Stimulated activated CD4-positive, alpha-beta T cell treated with anti-CD3 and anti-CD28 coated beads, Interleukin-1b, Interleukin-23, amount 100 ng/mL, for 48 hours (primary cell): ENCODE measurements around the gene PRCD.

Source experiments
- DNase-seq: peaks from one replicate; pipeline ENCODE4 v3.0.0-alpha.2; 2020

Gene PRCD

DNA sequence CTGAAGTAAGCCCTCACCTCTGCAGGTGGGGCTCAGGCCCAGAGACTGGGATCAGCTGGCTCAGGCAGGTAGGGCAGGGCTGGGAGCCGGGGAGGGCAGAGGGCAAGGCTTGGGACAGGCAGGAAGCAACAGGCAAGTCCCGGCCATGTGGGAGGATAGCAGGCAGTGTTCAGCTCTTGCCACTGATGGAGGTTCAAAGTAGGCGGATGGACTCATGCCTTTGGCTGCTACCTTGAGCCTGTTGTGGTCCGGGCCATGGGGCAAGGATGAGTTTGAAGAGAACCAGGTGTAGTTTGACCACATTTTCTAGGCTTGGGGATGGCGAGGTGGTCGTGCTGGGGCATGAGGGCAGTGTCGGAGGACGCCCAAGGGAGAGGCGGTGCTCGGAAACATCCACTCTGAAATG is 2.7 kb downstream of the PRCD start:
- DNase-seq, result no peak

DNA sequence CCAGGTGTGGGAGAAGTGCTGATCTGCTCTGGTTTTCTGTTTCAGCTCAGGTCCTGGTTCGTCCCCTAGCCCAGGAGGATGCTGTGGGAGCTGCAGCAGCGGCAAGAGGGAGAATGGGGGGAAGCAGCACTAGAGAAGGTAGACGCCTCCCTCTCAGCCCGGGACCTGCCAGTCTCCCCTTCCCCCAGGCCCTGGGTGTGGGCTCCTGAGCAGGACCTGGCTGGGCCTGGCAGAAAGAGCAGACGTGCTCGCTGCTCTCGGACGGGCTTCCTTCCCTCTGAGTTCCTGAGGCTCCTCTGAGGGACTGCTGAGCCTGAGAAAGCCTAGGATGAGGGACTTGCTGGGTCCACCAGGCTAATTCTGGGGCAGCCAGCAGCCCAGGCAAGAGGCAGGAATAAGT is 3.1 kb downstream of the PRCD start:
- DNase-seq, result no peak

- no peak for DNase-seq
Observed at GRCh38 chr17:76543482-76543825, 3.6 kb downstream of the PRCD start.

GRCh38 chr17:76543826-76544545 is 4.1 kb downstream of the PRCD start:
- DNase-seq, result no peak

GRCh38 chr17:76544546-76545365 is 4.9 kb downstream of the PRCD start:
- DNase-seq, result no peak

- no peak for DNase-seq
Observed at GRCh38 chr17:76545918-76546555, 6.2 kb downstream of the PRCD start.

GRCh38 chr17:76546556-76547182 is 6.8 kb downstream of the PRCD start:
- DNase-seq, result no peak

- peak; percentile 44 for DNase-seq
Observed at GRCh38 chr17:76547183-76547641, 7.4 kb downstream of the PRCD start.

- no peak for DNase-seq
Observed at GRCh38 chr17:76547642-76548202, 7.9 kb downstream of the PRCD start.

- DNase-seq, result no peak
Observed at GRCh38 chr17:76548378-76549214, 8.8 kb downstream of the PRCD start.

DNA sequence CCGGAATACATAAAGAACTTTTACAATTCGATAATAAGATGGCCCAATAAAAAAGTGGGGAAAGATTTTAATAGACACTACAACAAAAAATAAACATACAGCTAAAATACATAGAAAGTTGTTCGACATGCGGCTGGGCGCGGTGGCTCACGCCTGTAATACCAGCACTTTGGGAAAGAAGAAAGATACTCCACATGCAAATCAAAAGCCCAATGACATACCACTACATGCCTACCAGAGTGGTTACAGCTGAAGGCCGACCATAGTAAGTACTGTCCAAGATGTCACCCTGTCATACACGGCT is 9.3 kb downstream of the PRCD start:
- no peak for DNase-seq

GRCh38 chr17:76549539-76549938 is 9.7 kb downstream of the PRCD start:
- DNase-seq, result no peak

- DNase-seq, result no peak
Observed at GRCh38 chr17:76550712-76551615, 11.1 kb downstream of the PRCD start.

DNA sequence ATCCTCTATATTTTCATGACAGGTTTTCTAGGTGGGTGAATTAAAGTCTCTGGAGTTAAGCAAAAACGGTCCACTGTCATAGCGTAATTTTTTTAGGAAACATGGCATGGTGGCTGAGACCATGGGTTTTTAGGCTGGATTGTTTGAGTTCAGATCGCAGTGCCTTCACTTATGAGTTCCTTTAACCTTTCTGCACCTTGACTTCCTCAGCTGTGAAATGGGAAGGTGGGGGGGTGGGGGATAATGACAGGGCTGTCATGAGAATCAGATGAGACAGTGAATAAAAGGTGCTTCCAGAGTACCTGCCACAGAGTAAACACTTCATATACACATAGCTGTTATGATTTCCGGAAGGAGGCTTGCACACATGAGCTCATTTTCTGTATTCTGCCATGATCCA is 11.8 kb downstream of the PRCD start:
- DNase-seq, result no peak

GRCh38 chr17:76553178-76553908 is 13.5 kb downstream of the PRCD start:
- DNase-seq, result no peak

DNA sequence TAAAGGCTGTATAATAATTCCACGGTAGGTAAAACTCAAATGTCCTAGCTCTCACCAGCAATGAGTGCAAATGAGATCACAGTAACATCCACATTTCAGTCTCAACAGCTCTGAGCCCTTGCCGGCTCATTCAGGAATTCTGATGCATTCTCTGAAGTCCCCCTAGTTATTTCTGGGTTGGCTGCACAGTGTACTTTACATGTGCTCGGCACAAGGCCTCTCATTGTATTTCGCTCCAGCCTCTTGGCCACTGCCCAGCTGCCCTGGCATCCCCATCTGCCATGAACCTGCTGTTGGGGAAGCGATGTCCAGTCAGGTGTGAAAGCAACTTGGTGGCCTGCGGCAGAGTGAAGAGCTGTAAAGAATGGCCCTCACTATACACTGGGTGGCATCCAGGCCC is 14.3 kb downstream of the PRCD start:
- DNase-seq, result no peak

DNA sequence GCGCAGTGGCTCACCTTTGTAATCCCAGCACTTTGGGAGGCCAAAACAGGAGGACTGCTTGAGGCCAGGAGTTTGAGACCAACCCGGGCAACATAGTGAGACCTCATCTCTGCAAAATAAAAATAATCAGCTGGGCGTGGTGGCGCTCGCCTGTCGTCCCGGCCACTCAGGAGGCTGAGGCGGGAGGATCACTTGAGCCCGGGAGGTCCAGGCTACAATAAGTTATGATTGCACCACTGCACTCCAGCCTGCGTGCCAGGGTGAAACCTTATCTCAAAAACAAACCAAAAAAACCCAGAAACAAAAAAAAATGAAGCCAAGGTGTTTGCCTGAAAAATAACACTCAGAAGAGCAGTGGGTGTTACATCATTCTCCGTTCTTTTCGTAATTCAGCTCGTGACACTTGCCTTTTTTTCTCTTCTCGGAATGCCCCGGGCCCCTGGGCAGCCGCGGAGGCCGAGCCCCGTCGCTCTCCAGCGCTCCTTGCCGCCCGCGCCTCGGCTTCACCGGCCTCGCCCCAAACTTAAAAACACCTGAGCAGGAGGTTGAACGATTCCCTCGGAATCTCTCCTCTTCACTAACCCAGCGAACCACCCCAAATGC is 17.0 kb downstream of the PRCD start:
- DNase-seq, result peak; percentile 24

DNA sequence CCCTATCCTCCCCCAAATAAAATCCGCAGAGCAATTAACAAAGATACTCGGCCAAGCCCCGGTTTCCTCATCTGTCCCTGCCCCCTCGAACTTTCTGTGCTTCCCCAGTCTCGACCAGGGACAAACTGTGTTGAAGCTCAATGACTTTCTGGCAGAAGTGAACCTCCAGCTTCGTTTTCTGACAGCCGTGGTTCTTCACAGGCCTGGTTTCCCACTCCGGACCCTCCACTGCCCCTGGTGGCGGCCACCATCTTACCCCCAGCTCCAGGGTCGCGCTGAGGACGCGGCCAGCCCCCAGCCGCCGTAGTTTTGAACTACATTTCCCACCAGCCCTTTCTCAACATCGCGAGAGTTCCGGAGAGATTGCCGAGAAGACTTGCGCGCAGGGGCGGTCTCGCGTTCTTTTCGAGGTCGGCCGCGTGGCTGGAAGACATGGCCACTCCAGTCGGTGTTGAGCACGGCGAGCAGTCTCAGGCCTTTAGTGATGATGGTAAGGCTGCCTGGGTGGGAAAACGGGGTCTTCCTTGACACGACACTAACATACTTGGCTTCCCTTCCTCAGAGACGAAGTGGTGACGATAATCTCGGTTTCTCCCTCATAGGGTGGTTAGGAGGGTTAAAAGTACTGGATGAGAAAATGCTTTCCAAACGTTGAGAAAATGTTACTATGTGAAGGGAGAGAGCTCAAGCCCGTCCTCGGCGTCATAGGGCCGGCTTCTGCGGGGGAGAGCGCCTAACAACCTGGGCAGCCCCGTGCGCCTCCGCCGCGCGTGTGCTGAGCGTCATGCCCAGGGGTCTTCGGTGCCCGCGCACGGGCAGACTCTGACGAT is 17.7 kb downstream of the PRCD start:
- DNase-seq, result peak; percentile 95
